HTR-8/SVneo (cell line): Measurements from ENCODE around the gene HIF1A.
"Not testable (repeated sequence)": the region's sequence is repeated elsewhere in the genome, so short reads cannot be mapped to it uniquely, and the experiment has no call there.

Source experiments
- DNase-seq: peaks from one replicate; pipeline ENCODE4 v3.0.0; 2011; ENCODE audit warnings: low spot score, mixed read lengths; ENCODE audit not compliant: insufficient read length
- FAIRE-seq: peaks from 2 replicates; lab custom pipeline; 2011; peaks lifted over from hg19 to GRCh38; lab: Jason Lieb, UNC

Gene HIF1A

DNA sequence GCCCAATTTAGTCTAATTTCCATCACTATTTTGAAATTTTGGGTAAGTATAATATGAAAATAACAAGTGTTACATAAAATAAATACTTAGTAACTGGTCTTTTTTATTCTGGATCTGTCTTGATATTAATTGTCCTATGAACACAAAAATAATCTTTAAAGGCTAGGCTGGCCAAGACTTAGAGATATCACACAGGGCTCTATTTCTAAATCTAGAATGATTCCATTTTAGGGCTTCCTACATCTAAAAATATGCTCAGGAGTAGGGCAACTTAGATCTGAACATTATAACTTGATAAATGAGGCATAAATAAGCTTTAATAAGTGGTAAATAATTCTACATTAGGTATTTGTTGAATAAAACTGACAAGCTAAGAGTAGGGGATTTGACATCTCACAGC, 43.8 kb downstream of the HIF1A start:
- no peak for FAIRE-seq
- DNase-seq = no peak

DNA sequence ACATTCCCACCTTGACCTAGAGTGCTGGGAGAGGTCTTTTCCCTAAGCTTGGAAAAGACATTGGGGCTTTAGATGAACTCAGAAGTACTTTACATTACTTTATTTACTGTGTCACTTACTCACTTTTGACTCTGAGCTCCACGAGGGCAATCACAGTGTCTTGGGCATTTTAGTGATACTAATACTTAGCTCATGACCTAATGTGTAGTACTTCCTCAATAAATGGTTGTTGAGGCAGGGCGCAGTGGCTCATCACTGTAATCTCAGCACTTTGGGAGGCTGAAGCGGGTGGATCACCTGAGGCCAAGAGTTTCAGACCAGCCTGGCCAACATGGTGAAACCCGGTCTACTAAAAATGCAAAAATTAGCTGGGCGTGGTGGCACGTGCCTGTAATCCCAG, 47.1 kb downstream of the HIF1A start:
- DNase-seq = no peak
- no peak for FAIRE-seq

DNA sequence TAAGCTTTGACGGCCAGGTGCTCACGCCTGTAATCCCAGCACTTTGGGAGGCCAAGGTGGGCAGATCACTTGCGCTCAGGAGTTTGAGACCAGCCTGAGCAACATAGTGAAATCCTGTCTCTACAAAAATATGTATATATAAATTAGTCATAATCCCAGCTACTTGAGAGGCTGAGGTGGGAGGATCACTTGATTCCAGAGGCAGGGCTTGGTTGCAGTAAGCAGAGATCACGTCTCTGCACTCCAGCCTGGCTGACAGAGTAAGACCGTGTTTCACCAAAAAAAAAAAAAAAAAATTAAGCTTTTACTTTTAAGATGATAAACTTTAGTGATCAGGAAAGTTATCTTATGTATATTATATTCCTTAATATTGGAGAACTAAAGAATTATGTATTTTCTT, 48.9 kb downstream of the HIF1A start:
- FAIRE-seq = no peak

DNA sequence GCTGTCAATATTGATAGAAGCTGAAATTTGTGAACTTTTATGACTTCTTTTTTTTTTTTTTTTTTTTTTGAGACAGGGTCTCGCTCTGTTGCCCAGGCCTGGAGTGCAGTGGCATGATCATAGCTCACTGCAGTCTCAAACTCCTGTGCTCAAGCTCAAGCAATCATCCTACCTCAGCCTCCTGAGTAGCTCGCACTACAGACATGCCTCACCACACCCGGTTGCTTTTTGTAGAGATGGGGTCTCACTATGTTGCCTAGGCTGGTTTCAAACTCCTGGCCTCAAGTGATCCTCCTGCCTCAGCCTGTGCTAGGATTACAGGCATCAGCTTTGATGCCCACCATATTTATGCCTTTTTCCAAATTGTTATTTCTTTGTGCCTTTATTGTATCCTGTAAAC, 51.0 kb downstream of the HIF1A start:
- not testable (repeated sequence) for DNase-seq, FAIRE-seq

More for the DNA sequence above, 48.9 kb downstream of the HIF1A start:
- no peak for DNase-seq

DNA sequence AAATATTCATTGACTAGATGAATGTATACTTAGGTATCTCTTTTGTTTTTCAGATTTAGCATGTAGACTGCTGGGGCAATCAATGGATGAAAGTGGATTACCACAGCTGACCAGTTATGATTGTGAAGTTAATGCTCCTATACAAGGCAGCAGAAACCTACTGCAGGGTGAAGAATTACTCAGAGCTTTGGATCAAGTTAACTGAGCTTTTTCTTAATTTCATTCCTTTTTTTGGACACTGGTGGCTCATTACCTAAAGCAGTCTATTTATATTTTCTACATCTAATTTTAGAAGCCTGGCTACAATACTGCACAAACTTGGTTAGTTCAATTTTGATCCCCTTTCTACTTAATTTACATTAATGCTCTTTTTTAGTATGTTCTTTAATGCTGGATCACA, 51.6 kb downstream of the HIF1A start:
- FAIRE-seq = peak; percentile 98
- DNase-seq = no peak

DNA sequence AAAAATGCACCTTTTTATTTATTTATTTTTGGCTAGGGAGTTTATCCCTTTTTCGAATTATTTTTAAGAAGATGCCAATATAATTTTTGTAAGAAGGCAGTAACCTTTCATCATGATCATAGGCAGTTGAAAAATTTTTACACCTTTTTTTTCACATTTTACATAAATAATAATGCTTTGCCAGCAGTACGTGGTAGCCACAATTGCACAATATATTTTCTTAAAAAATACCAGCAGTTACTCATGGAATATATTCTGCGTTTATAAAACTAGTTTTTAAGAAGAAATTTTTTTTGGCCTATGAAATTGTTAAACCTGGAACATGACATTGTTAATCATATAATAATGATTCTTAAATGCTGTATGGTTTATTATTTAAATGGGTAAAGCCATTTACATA, 52.0 kb downstream of the HIF1A start:
- no peak for FAIRE-seq
- DNase-seq = no peak

DNA sequence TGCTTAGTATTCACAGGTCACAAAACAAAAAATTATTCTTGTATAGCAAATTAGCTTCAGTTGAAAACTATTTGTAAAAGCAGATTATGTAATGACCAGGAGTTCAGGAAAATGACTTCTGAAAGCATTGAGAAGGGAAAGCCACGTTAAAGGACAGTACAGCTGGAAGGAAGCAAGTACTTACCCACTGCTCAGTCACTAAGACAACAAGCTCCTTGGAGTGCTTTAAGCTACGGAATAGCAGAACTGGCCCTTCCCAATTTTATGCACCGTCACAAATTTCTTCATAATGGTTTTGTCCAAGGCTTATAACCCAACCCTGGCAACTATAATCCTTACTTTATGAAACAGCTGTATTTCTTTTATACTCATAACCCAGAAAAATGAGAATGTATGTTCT, 54.0 kb downstream of the HIF1A start:
- FAIRE-seq = peak; percentile 100
- no peak for DNase-seq

DNA sequence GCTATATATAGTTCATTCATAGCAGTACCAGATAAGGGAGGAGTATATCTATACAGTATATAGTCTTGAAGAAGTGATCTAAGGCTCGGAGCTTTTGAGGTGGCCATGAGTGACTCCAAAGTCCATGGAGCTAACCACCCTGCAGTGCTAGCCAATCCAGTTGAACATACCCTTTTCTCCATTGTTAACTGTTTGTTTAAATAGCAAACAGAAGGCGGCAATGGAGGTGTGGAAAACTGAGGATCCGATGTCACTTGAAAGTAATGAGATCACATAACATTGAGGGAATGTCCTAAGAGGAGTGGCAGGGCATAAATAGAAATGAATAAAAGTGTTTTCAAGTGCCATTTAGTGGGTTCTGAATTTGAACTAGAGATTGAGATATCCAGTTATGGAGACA, 54.6 kb downstream of the HIF1A start:
- FAIRE-seq (no peak), DNase-seq (peak; percentile 65)

DNA sequence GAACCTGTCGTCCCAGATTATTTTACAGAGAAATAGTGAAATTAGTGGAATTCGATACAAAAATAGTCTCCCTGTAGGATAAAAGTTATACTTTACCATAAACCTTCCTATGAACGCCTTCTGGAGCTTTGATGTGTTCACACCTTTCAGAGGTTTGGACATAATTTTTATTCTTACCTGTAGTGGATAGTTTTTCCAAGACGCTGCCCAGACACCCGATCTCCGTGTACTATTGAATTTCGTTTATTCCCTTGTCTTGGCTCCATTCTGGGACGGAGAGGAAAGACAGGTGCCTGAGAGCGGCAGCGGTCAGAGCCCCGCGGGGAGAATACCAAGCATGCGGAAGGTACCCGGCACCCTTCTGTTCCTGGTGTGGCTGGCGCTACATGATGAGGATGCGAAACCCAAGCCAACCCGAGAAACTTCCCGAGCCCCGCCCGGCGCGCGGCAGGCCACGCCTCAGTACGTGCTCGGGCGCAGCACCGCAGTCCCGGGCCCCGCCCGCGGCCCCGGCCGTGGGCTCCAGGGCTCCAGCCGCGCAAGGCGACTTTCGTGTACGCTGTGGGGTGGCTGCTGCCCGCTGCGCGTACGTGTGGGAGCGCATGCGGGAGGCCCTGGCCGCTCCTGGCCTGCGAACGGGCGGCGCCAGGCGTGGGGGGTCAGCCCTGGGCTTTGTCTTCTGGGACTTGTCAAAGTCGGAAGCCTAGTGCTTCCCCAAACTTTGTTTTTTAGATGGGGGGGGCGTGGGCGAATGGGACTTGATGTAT, 55.6 kb downstream of the HIF1A start:
- peak; percentile 100 for FAIRE-seq
- DNase-seq = peak; percentile 99

DNA sequence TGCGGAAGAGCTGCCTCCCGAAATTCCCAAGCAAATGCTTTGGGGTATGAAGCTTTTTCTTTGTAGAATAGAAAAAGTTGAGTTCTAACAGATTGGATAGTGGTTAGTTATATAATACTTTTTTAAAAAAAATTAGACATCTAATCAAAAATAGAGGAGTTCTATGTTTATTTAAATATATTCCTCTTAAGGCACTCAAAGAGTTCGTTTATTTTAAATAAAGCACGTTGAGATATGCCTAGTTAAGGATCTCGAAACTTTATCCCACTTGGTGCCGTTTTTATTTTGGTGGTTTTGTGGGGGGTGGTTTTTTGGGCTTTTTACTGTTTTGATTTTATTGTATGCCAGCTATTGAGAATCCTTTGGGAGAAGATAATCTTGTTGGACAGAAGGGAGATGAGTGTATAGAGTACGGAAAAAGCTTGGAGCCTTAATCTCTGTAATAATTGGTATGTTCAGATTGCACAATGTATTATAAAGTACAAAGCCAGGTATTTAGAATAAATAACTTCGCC, 56.2 kb downstream of the HIF1A start:
- FAIRE-seq (no peak), DNase-seq (no peak)

DNA sequence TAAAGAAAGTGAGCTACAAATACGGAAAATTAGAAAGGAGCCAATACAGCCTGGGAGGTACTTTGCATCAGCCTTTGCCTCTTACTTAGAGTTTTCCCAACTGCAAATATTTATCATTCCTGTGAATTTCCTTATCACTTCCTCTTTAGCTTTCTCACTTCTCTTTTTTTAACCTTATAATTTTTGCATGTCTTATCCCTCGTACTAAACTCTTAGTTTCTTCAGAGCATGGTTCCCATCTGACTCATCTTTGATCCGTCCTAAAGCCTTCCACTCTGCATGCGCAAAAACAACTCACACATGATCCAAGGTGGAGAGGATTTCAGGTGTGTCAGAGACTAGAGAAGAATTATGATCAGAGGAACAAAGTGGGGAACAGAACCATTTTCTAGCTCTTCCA, 57.3 kb downstream of the HIF1A start:
- FAIRE-seq (no peak), DNase-seq (no peak)

DNA sequence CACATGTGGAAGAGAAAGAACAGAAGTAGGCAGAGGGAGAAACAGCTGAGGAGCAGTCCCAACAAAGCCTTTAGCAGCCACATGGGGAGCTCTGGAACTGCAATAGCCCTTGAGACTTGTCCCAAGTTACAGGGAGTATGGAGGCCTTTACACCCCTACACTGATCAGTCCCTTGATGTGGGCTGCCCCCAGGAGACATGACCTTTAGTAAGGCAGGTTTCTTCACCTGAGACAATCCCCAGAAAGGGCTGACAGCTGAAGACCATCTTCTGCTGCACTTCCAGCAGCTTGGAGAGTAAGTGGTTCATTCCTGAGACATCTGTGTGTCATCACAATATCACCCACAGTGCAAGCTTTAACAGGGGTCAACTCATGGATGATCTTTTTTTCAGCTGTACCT, 58.3 kb downstream of the HIF1A start:
- FAIRE-seq (peak; percentile 99), DNase-seq (no peak)

DNA sequence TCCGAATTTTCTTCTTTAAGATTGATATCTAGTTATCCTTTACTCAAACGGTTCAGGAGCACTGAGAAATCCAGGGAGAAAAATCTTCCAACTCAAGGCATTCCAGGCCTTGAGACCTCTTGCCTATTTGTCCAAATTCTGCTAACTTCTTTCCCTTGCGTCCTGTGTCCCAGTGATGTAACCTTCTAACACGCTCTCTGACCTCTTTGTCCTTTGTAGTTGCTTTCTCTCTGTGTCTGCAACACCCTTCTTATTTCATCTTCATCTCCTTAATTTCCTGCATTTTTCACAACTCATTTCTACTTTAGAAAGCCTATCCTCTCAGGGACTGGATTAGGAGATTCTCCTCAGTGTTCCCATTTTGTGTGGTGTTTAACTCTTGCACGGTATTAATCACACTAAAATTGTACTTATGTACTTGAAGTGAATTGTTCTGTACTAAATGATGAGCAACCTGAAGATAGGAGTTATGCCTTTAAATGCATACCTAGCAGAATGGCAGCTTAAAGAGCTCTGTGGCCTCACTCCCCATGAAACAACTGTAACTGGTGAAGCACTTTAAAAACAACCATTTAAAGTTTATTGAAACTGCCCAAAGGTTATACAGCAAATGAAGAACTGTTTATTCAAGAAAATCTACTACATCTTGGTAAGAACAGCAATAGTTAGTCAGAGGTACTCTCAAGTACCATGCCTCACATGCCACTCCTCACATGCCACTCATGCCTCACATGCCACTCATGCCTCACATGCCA, 59.5 kb downstream of the HIF1A start:
- FAIRE-seq (no peak), DNase-seq (peak; percentile 89)

DNA sequence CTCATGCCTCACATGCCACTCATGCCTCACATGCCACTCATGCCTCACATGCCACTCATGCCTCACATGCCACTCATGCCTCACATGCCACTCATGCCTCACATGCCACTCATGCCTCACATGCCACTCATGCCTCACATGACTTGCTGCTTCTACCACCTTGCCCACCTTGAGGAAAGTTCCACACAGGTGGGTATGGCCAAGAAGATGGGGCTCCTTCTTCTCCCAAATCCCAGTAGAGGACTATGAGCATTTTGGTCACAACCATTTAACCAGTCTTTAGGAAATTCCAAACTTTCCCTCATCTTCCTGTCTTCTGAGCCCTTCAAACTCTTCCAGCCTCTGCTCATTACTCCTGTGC, 60.0 kb downstream of the HIF1A start:
- DNase-seq = not testable (repeated sequence)
- peak; percentile 100 for FAIRE-seq

DNA sequence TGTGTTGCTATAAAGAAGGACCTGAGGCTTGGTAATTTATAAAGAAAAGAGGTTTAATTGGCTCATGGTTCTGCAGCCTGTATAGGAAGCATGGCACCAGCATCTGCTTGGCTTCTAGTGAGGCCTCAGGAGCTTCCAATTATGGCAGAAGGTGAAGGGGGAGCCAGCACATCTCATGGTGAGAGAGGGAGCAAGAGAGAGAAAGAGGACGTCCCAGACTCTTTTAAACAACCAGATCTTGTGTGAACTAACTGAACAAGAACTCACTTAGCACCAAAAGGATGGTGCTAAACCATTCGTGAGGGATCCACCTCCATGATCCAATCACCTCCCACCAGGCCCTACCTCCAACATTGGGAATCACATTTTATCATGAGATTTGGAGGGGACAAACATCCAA, 60.8 kb downstream of the HIF1A start:
- no peak for DNase-seq
- no peak for FAIRE-seq

DNA sequence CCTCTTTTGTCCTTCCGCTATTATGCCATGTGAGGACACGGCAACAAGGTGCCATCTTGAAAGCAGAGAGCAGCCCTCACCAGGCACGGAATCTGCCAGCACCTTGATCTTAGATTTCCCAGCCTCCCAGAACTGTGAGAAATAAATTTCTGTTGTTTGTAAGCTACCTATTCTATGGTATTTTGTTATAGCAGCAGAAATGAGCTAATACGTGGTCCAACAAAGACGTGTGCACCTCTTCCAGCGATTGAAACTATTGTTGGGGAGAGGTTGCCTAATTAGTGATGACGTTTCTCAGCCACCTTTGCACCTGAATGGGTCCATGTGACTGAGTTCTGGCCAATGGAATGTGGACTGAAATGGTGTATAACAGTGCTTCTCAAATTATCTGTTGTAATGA, 64.6 kb downstream of the HIF1A start:
- no peak for DNase-seq
- peak; percentile 97 for FAIRE-seq

DNA sequence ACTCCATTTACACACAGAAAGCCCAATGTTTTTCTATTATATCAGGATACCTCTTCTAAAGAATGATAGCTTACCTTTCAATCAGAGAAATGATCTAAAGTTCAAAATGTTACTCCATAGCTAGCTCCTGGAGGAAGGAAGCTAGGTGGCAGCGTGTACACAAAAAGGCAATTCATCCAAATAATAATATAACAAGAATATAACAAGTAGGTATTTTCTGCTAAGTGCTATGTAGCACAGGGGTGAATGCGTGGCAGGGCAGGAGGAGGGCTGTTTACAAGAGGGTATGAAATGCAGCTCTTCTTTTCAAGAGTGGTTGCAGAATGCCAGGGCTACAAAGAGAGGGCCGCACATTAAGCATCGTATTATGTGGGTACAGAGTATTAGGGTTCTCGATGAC, 66.2 kb downstream of the HIF1A start:
- DNase-seq (no peak), FAIRE-seq (no peak)

DNA sequence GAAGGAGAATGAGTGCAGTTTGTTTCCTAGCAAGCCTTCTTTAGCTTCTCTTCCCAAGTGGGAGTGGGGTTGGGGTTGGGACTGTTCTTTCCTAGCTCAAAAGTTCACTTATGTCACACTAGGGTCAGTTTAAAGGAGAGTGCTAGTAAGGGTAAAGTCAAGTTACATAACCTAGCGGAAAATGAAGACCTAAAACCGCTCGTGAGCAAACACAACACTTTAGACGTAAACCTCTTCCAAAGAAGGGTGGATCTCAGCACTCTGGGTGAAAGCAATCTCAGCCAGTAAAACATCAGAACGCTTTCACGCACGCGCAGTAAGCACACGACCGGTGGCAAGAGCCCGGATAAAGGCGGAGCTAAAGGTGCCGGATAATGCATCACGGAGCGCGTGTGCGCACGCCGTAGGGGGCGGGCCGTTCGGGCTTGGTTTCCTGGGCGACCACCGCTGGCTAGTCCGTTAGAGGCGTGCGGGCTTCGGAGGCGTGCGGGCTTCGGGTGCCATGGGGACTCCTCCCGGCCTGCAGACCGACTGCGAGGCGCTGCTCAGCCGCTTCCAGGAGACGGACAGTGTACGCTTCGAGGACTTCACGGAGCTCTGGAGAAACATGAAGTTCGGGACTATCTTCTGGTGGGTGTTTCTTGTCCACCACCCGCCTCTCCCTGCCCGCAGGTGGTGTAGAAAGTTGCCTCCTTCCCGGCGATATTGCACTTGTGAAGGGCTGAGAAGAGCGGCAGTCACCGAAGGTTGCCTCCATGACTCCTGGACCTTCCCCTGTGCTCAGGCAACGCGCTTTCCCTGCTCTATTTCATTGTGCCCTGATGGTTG, 66.9 kb downstream of the HIF1A start, which contains the start of gene SNAPC1:
Gene SNAPC1 (plus strand): TSS at position 462 of the 828 bp plus-strand sequence. CDS start 41 bp downstream, at position 503.
- DNase-seq (peak; percentile 100), FAIRE-seq (peak; percentile 100)

DNA sequence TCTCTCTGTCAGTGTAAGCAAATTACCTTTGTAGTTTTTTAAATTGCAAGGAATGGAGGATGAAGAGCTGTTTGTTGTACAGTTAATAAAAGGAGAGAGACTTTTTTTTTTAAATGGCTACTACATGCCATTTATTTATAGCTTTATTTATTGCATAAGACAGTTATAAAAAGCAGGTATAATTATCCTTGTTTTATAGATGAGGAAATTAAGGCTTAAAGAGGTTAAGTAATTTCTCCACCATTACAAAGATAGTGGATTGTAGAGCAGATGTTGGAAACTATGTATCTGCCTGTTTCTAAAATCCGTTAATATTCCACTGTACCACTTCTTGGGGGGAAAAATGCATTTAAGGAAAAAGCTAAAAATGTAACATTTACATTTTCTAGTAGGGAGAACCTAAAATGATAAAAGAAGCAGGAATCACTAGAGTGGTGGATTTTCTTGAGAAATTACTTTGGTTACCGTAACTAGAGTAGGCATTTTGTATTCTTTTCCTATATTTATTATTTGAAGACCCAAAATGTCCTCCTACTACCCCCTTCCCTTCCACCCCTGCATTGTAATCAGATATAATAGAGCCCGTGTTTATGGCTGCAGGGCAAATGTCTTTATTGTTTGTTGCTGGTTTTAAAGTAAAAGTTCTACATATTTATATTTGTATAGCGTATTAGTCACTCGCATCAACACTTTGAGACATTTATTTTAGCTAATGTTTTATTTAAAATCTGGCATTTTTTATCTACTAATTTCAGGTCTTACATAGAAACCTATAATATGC, 69.2 kb downstream of the HIF1A start:
- no peak for FAIRE-seq
- DNase-seq = no peak
